H9 (cell line): Measurements from ENCODE around the gene INTS1. TPM values are rescaled to one million over a fixed set of nuclear protein-coding genes. Genes with fewer than 3 reads are reported as not detected.

Experiments
- DNase-seq: peaks from one replicate; pipeline ENCODE4 v3.0.0-alpha.2; 2017
- H2AFZ ChIP-seq: one replicate; pipeline ENCODE4 v1.6.1; 2013; ENCODE audit warnings: mild to moderate bottlenecking, low read length, control low read depth, moderate library complexity
- H2AK5ac ChIP-seq: 2 replicates; pipeline ENCODE4 v1.6.1; 2013; ENCODE audit warnings: low read length, control low read depth, mixed read lengths; ENCODE audit not compliant: insufficient read length
- H2BK120ac ChIP-seq: one replicate; pipeline ENCODE4 v1.6.1; 2013; ENCODE audit warnings: low read depth, mild to moderate bottlenecking, low read length, control low read depth, inconsistent platforms; ENCODE audit not compliant: poor library complexity, severe bottlenecking
- H2BK12ac ChIP-seq: 2 replicates; pipeline ENCODE4 v1.6.1; 2013; ENCODE audit warnings: low read length, control low read depth, mixed read lengths, low read depth; ENCODE audit not compliant: insufficient read length
- H2BK15ac ChIP-seq: 2 replicates; pipeline ENCODE4 v1.6.1; 2013; ENCODE audit warnings: low read depth, low read length, control low read depth
- H2BK20ac ChIP-seq: one replicate; pipeline ENCODE4 v1.6.1; 2013; ENCODE audit warnings: low read depth, mild to moderate bottlenecking, low read length, control low read depth, inconsistent platforms; ENCODE audit not compliant: poor library complexity, severe bottlenecking
- H2BK5ac ChIP-seq: 2 replicates; pipeline ENCODE4 v1.6.1; 2013; ENCODE audit warnings: low read length, control low read depth, mixed read lengths; ENCODE audit not compliant: insufficient read length
- H3K14ac ChIP-seq: 2 replicates; pipeline ENCODE4 v1.6.1; 2013; ENCODE audit warnings: low read length, control low read depth; ENCODE audit not compliant: insufficient read depth
- H3K18ac ChIP-seq: 2 replicates; pipeline ENCODE4 v1.6.1; 2013; ENCODE audit warnings: low read depth, mild to moderate bottlenecking, mixed read lengths, low read length, control low read depth; ENCODE audit not compliant: insufficient read length
- H3K23ac ChIP-seq: 2 replicates; pipeline ENCODE4 v1.6.1; 2013; ENCODE audit warnings: low read length, control low read depth, mixed read lengths, low read depth; ENCODE audit not compliant: insufficient read length
- H3K23me2 ChIP-seq: 2 replicates; pipeline ENCODE4 v1.6.1; 2013; ENCODE audit warnings: low read depth, mild to moderate bottlenecking, mixed read lengths, low read length, control low read depth; ENCODE audit not compliant: insufficient read length, poor library complexity, severe bottlenecking
- H3K27ac ChIP-seq: 2 replicates; pipeline ENCODE4 v1.5.1; 2013; ENCODE audit warnings: low read length, control low read depth, mixed read lengths, low read depth; ENCODE audit not compliant: insufficient read length
- H3K27me3 ChIP-seq: 2 replicates; pipeline ENCODE4 v1.6.1; 2013; ENCODE audit warnings: low read length, control low read depth, inconsistent platforms; ENCODE audit not compliant: insufficient read depth
- H3K4ac ChIP-seq: 2 replicates; pipeline ENCODE4 v1.6.1; 2013; ENCODE audit warnings: low read depth, mild to moderate bottlenecking, control low read depth, inconsistent platforms, low read length, moderate library complexity
- H3K4me1 ChIP-seq: 2 replicates; pipeline ENCODE4 v1.6.1; 2013; ENCODE audit warnings: low read length, control low read depth, inconsistent platforms; ENCODE audit not compliant: insufficient read depth
- H3K4me2 ChIP-seq: 2 replicates; pipeline ENCODE4 v1.6.1; 2013; ENCODE audit warnings: low read length, control low read depth, mixed read lengths; ENCODE audit not compliant: insufficient read length, insufficient read depth
- H3K56ac ChIP-seq: 2 replicates; pipeline ENCODE4 v1.6.1; 2013; ENCODE audit warnings: low read depth, mild to moderate bottlenecking, mixed read lengths, low read length, control low read depth; ENCODE audit not compliant: insufficient read length
- H3K79me1 ChIP-seq: 2 replicates; pipeline ENCODE4 v1.6.1; 2013; ENCODE audit warnings: low read depth, mild to moderate bottlenecking, moderate library complexity, low read length, control low read depth, inconsistent platforms; ENCODE audit not compliant: insufficient read depth, poor library complexity, severe bottlenecking
- H3K79me2 ChIP-seq: 2 replicates; pipeline ENCODE4 v1.6.1; 2013; ENCODE audit warnings: low read length, control low read depth, inconsistent platforms; ENCODE audit not compliant: insufficient read depth
- H3K9ac ChIP-seq: 2 replicates; pipeline ENCODE4 v1.6.1; 2013; ENCODE audit warnings: low read length, control low read depth, mixed read lengths; ENCODE audit not compliant: insufficient read length; ENCODE audit errors: extremely low read depth
- H3K9me3 ChIP-seq: one replicate; pipeline ENCODE4 v1.6.1; 2013; ENCODE audit warnings: low read depth, low read length, inconsistent platforms; ENCODE audit not compliant: control insufficient read depth
- H3T11ph ChIP-seq: one replicate; pipeline ENCODE4 v1.6.1; 2013; ENCODE audit warnings: mild to moderate bottlenecking, low read length, control low read depth, inconsistent platforms
- H4K20me1 ChIP-seq: one replicate; pipeline ENCODE4 v1.6.1; 2013; ENCODE audit not compliant: control insufficient read depth, insufficient read length, insufficient read depth
- H4K5ac ChIP-seq: 2 replicates; pipeline ENCODE4 v1.6.1; 2013; ENCODE audit warnings: low read depth, mild to moderate bottlenecking, mixed read lengths, low read length, control low read depth; ENCODE audit not compliant: insufficient read length
- H4K8ac ChIP-seq: replicated peaks from 2 replicates; pipeline ENCODE4 v1.6.1; 2013; ENCODE audit warnings: low read length, control low read depth, mixed read lengths, low read depth; ENCODE audit not compliant: insufficient read length
- H4K91ac ChIP-seq: 2 replicates; pipeline ENCODE4 v1.6.1; 2013; ENCODE audit warnings: low read depth, mild to moderate bottlenecking, moderate library complexity, mixed read lengths, low read length, control low read depth; ENCODE audit not compliant: insufficient read length
- H3K27ac Mint-ChIP-seq, 3 experiments: 2 replicates in 2 of 3; 3 replicates in 1 of 3; pipeline ENCODE4 v1.8.0; 2020 to 2021; ENCODE audit warnings: mixed read lengths in 3 of 3, mild to moderate bottlenecking in 1 of 3, moderate library complexity in 1 of 3
- H3K27me3 Mint-ChIP-seq: 2 replicates; pipeline ENCODE4 v1.8.0; 2021; ENCODE audit warnings: low read depth, mild to moderate bottlenecking, moderate library complexity, mixed read lengths
- H3K36me3 Mint-ChIP-seq, 3 experiments: 2 replicates in 2 of 3; 3 replicates in 1 of 3; pipeline ENCODE4 v1.8.0; 2020 to 2021; ENCODE audit warnings: low read depth in 3 of 3, mixed read lengths in 3 of 3; ENCODE audit not compliant: insufficient read depth in 1 of 3
- H3K4me1 Mint-ChIP-seq, 2 experiments: 2 replicates each; pipeline ENCODE4 v1.8.0; 2020; ENCODE audit warnings: mixed read lengths in 2 of 2
- H3K4me3 Mint-ChIP-seq, 2 experiments: 2 replicates in 1 of 2; 3 replicates in 1 of 2; pipeline ENCODE4 v1.8.0; 2020 to 2021; ENCODE audit warnings: mild to moderate bottlenecking in 2 of 2, mixed read lengths in 2 of 2, moderate library complexity in 1 of 2
- H3K9me3 Mint-ChIP-seq, 2 experiments: 2 replicates in 1 of 2; 3 replicates in 1 of 2; pipeline ENCODE4 v1.8.0; 2020; ENCODE audit warnings: mild to moderate bottlenecking in 2 of 2, mixed read lengths in 2 of 2, moderate library complexity in 1 of 2
- CTCF ChIP-seq: fragments of 200-600 bp; sonication (generic); conservative IDR thresholded peaks from 3 replicates; pipeline ENCODE4 v1.8.0; 2021; ENCODE audit warnings: antibody characterized with exemption, mild to moderate bottlenecking
- WGBS: extraction: QIAGEN DNeasy Blood & Tissue Kit; methylation state at CpG from one replicate; pipeline ENCODE4 v1.1.7; 2013; ENCODE audit warnings: missing lambda C conversion rate, low lambda C conversion rate, mixed read lengths; ENCODE audit not compliant: insufficient read length; ENCODE audit errors: extremely low coverage; 5-methylcytosine and 5-hydroxymethylcytosine counted together
- total RNA-seq: library from RNA; stranded (reverse); gene quantifications from 2 replicates; pipeline ENCODE4 v1.2.1, GENCODE V29; 2021

The INTS1 gene
- total RNA-seq, 1 experiment from 2014 or later = 133 TPM

GRCh38 chr7:1483079-1483478, 21.1 kb downstream of the INTS1 start:
- Histone ChIP-seq H2BK20ac (no peak overlapping the region), H3K79me2 (no peaks in the 10 kb centered on the region), H4K5ac (no peak overlapping the region), H2AK5ac (no peak overlapping the region), H3K14ac (no peak overlapping the region), H3K9me3 (no peaks in the 10 kb centered on the region), H3K79me1 (no peaks in the 10 kb centered on the region), H3K27ac (no peak overlapping the region), H2AFZ (no peak overlapping the region), H3K9ac (no peak overlapping the region), H3K27me3 (no peaks in the 10 kb centered on the region), H3T11ph (no peak overlapping the region), H3K4ac (no peak overlapping the region), H2BK12ac (no peak overlapping the region), H3K4me2 (no peak overlapping the region), H3K23me2 (no peaks in the 10 kb centered on the region), H2BK5ac (no peak overlapping the region), H2BK120ac (no peak overlapping the region), H3K56ac (no peak overlapping the region), H4K91ac (no peak overlapping the region), H3K18ac (no peak overlapping the region), H4K20me1 (no peaks in the 10 kb centered on the region), H3K4me1 (no peaks in the 10 kb centered on the region), H3K23ac (no peak overlapping the region), H2BK15ac (no peak overlapping the region), H4K8ac (no peak overlapping the region)
- no CpG with 5 or more reads among the region's 22 CpGs for whole genome bisulfite sequencing
- Mint-ChIP-seq H3K36me3 (peaks cover 6 to 54% (median 46%) of the 10 kb centered on the region in 3 experiments), H3K9me3 (no peaks in the 10 kb centered on the region), H3K4me1 (no peaks in the 10 kb centered on the region), H3K27me3 (no peaks in the 10 kb centered on the region), H3K4me3 (no peak overlapping the region), H3K27ac (no peak overlapping the region)
- DNase-seq = no peak
- TF ChIP-seq CTCF = no peak
